SU-DHL-6 (cell line): ENCODE results near the gene ZNF440.
"Not testable (repeated sequence)": the region's sequence is repeated elsewhere in the genome, so short reads cannot be mapped to it uniquely, and the experiment has no call there.

Experiments used
- H2AFZ ChIP-seq: fragments of 200-600 bp; sonication (generic); 2 replicates; pipeline ENCODE4 v1.6.1; 2014; ENCODE audit warnings: low read depth, mild to moderate bottlenecking, moderate library complexity, mixed read lengths, antibody characterized with exemption, low read length; ENCODE audit not compliant: severe bottlenecking
- H3F3A ChIP-seq: fragments of 200-600 bp; shearing (Covaris generic); 2 replicates; pipeline ENCODE4 v1.6.0; 2016; ENCODE audit warnings: antibody characterized with exemption, mild to moderate bottlenecking; ENCODE audit not compliant: insufficient read depth
- H3K27ac ChIP-seq: fragments of 200-600 bp; sonication (generic); 2 replicates; pipeline ENCODE4 v1.5.1; 2016; ENCODE audit warnings: low read depth, mild to moderate bottlenecking, low read length, moderate library complexity, mixed read lengths
- H3K27me3 ChIP-seq: fragments of 200-600 bp; sonication (generic), shearing (Covaris generic); 2 replicates; pipeline ENCODE4 v1.6.0; 2014; ENCODE audit warnings: mild to moderate bottlenecking, low read length
- H3K36me3 ChIP-seq: fragments of 200-600 bp; sonication (generic); 2 replicates; pipeline ENCODE4 v1.6.1; 2014; ENCODE audit warnings: mild to moderate bottlenecking, low read length, mixed read lengths
- H3K4me2 ChIP-seq: fragments of 300-600, 200-600 bp; shearing (Covaris generic), sonication (generic); 2 replicates; pipeline ENCODE4 v1.6.0; 2014; ENCODE audit warnings: low read length, low read depth, mild to moderate bottlenecking; ENCODE audit not compliant: poor library complexity, severe bottlenecking
- H3K4me3 ChIP-seq: fragments of 200-600 bp; sonication (generic); 2 replicates; pipeline ENCODE4 v1.5.1; 2014; ENCODE audit warnings: antibody characterized with exemption, low read length, mild to moderate bottlenecking, mixed read lengths; ENCODE audit not compliant: insufficient read depth, poor library complexity, severe bottlenecking
- H3K79me2 ChIP-seq: fragments of 200-600 bp; sonication (generic); 2 replicates; pipeline ENCODE4 v1.6.1; 2014; ENCODE audit warnings: mild to moderate bottlenecking, low read length, moderate library complexity; ENCODE audit not compliant: insufficient read depth
- H3K9ac ChIP-seq: fragments of 200-600 bp; sonication (generic); 2 replicates; pipeline ENCODE4 v1.7.0; 2014; ENCODE audit warnings: mild to moderate bottlenecking, low read length
- H3K9me2 ChIP-seq: fragments of 200-600 bp; sonication (generic); replicated peaks from 2 replicates; pipeline ENCODE4 v1.6.1; 2014; ENCODE audit warnings: low read length; ENCODE audit not compliant: insufficient read depth
- H3K9me3 ChIP-seq: fragments of 200-600 bp; sonication (generic); 2 replicates; pipeline ENCODE4 v1.6.1; 2014; ENCODE audit warnings: low read length, mixed read lengths; ENCODE audit not compliant: insufficient read depth
- H4K20me1 ChIP-seq: fragments of 200-600 bp; sonication (generic); 2 replicates; pipeline ENCODE4 v1.6.1; 2014; ENCODE audit warnings: low read depth, mild to moderate bottlenecking, antibody characterized with exemption, low read length, moderate library complexity, mixed read lengths
- EZH2phosphoT487 ChIP-seq: fragments of 200-600 bp; sonication (generic), shearing (Covaris generic); conservative IDR thresholded peaks from 2 replicates; pipeline ENCODE4 v1.6.1; 2018; ENCODE audit warnings: mild to moderate bottlenecking, antibody characterized with exemption, low read length, moderate library complexity, mixed read lengths
- TF ChIP-seq, protein P1 (sequence below): fragments of 200-600 bp; sonication (generic); IDR thresholded peaks from one replicate; pipeline ENCODE4 v1.5.1; 2017; ENCODE audit warnings: antibody characterized with exemption, mild to moderate bottlenecking, low read length, moderate library complexity; ENCODE audit not compliant: insufficient read depth, poor library complexity, severe bottlenecking

The ZNF440 gene

DNA sequence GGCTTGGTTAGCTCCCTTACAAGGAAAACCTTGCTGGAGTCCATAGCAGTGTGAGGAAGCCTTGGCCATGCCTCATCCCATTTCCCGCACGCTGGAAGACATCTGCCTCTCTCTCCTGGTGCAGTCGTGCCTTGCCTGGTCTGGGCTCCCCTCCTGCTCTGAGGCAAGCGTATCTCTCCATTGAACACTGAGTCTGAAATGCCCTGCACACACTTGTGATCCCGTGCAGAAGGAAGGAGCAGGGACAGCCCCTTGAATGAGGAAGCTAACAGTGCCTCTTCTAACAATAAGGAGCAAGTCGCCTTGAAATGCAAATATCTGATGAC is 407 bp upstream of the ZNF440 start:
- TF ChIP-seq, protein P1, sequence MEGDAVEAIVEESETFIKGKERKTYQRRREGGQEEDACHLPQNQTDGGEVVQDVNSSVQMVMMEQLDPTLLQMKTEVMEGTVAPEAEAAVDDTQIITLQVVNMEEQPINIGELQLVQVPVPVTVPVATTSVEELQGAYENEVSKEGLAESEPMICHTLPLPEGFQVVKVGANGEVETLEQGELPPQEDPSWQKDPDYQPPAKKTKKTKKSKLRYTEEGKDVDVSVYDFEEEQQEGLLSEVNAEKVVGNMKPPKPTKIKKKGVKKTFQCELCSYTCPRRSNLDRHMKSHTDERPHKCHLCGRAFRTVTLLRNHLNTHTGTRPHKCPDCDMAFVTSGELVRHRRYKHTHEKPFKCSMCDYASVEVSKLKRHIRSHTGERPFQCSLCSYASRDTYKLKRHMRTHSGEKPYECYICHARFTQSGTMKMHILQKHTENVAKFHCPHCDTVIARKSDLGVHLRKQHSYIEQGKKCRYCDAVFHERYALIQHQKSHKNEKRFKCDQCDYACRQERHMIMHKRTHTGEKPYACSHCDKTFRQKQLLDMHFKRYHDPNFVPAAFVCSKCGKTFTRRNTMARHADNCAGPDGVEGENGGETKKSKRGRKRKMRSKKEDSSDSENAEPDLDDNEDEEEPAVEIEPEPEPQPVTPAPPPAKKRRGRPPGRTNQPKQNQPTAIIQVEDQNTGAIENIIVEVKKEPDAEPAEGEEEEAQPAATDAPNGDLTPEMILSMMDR: no peak
- TF ChIP-seq EZH2phosphoT487: no peak
- no peaks in the 10 kb centered on the region for H4K20me1 ChIP-seq
- peak overlapping the region; percentile 87 for H2AFZ ChIP-seq

DNA sequence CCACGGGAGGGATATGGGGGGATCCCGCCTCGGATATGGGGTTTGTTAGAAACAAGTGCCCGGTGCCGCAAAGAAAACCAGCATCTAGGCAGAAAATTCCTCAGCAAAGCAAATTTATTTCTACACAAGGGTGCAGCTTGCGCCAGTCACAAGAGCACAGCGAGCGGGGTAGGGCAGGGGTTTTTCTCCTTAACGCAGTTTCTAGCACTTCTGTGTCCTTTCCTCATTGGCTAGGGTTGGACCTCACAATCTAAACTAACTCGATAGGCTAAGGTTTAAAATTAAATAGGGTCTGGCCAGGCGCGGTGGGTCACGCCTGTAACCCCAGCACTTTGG is 595 bp downstream of the ZNF440 start:
- Histone ChIP-seq H3K9me2 (no peaks in the 10 kb centered on the region), H3K27me3 (no peaks in the 10 kb centered on the region), H3K79me2 (peaks cover 7% of the 10 kb centered on the region; the same call in 1 of the 2 replicates), H4K20me1 (no peaks in the 10 kb centered on the region), H3K27ac (no peak overlapping the region), H3K4me2 (peak overlapping the region; percentile 74), H3K9me3 (no peaks in the 10 kb centered on the region), H3K4me3 (peak overlapping the region; percentile 94), H3K9ac (peak overlapping the region; percentile 81), H3F3A (no peaks in the 10 kb centered on the region; the same call in 1 of the 2 replicates), H2AFZ (peak overlapping the region; percentile 87), H3K36me3 (no peaks in the 10 kb centered on the region)
- TF ChIP-seq, protein P1: no peak
- no peak for TF ChIP-seq EZH2phosphoT487

More for the DNA sequence above, 407 bp upstream of the ZNF440 start:
- Histone ChIP-seq H3K9ac (peak overlapping the region; percentile 81), H3K79me2 (0 out of 2 replicates have a peak, but pooled peaks cover 7% of the 10 kb centered on the region), H3F3A (no peaks in the 10 kb centered on the region; the same call in 1 of the 2 replicates), H3K9me3 (no peaks in the 10 kb centered on the region), H3K4me2 (peak overlapping the region; percentile 74), H3K4me3 (peak overlapping the region; percentile 94), H3K27ac (no peak overlapping the region), H3K27me3 (no peaks in the 10 kb centered on the region), H3K36me3 (no peaks in the 10 kb centered on the region), H3K9me2 (no peaks in the 10 kb centered on the region)

DNA sequence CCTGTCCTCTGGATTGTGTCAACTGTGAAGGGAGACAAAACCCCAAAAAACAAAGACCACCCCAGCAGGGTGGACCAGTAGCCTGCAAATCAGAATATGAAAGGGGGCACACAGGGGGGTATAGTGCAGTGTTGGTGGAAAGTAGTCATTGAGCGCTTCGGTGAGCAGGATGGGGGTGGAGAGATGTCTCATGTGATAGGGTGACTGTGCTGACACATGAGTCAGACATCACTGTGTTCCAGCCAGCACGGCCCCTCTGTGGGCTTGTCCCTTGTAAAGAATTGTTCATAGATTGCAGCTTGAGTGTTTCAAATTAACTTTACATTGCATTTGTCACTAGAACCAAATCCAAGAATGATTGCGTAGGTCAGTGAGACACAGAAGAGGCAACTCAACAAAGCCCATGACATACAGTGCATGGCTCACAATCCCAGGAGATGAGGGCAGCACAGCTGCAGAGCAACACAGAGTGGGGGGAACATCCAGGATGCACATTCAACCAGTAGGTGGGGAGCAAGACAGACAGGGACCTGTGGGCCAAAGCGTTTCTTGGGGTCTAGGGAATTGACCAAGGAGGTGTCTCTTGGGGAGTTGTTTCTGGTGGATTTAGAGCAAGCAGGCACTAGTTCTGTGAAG is 7.5 kb downstream of the ZNF440 start:
- Histone ChIP-seq H3K27ac (no peak overlapping the region), H3K79me2 (no peaks in the 10 kb centered on the region; the same call in 1 of the 2 replicates), H3K9me3 (no peaks in the 10 kb centered on the region), H3K4me3 (no peak overlapping the region), H3K27me3 (no peaks in the 10 kb centered on the region), H3F3A (no peaks in the 10 kb centered on the region), H2AFZ (no peak overlapping the region), H3K9me2 (no peaks in the 10 kb centered on the region), H3K9ac (no peak overlapping the region), H4K20me1 (no peaks in the 10 kb centered on the region), H3K36me3 (no peaks in the 10 kb centered on the region), H3K4me2 (no peak overlapping the region)
- no peak for TF ChIP-seq EZH2phosphoT487
- TF ChIP-seq, protein P1: no peak

DNA sequence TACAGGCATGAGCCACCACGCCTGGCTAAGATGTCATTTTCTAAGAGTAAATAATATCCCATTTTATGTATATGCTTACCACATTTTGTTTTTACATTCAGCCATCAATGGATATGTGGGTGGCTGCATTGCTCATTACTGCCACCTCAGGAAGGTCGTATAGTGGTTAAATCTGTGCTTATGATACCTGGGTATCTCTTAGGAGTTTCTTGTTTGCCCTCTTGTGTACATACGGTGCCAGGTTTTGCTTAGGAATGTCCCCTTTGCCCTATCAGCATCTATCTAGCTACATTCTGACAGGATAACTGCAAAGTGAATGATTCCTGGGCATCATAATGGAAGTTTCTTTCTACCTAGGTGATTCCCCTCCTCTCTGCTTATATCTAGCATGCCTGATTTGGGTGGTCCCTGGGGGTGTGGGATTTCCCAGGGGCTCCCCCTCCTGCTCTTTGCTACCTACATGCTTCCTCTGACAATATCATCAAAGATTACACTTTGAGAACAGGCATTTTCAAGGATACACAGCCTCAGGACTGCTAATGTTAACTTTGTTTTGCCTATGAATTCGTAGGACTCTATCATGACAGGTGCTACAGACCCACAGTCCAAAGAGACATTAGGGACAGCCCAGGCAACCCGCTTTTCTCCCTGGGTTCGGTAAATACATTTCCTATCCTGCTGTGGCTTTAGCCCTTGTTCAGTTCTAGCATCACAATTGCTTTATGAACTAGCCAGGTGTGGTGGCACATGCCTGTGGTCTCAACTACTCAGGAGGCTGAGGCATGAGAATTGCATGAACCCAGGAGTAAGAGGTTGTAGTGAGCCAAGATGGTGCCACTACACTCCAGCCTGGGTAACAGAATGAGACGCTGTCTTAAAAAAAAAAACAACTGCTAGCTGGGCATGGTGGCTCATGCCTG is 15.1 kb downstream of the ZNF440 start:
- not testable (repeated sequence) for H3K4me3 ChIP-seq, H3K27ac ChIP-seq, H2AFZ ChIP-seq, H4K20me1 ChIP-seq, H3K27me3 ChIP-seq, H3K79me2 ChIP-seq, H3K4me2 ChIP-seq, H3K9ac ChIP-seq, H3K9me2 ChIP-seq, H3F3A ChIP-seq
- Histone ChIP-seq H3K36me3 (peaks cover 30% of the 10 kb centered on the region), H3K9me3 (peaks cover 27% of the 10 kb centered on the region; the same call in 1 of the 2 replicates)
